Measurements from ENCODE around the gene ARPC5L.
A peak's percentile ranks its signal among the peaks of the same experiment; 100 is the strongest.

The ARPC5L gene

GRCh38 chr9:124869986-124870560, 8.1 kb downstream of the ARPC5L start:
- Histone ChIP-seq H3K9me3 (ENCODE audit: control insufficient read depth, insufficient read depth, low read depth, low read length) (no peaks in the 10 kb centered on the region), H3K9ac (ENCODE audit: low read length) (peak overlapping the region; percentile 94), H3K4me3 (ENCODE audit: low read depth, low read length) (peak overlapping the region; percentile 97), H3K4me1 (ENCODE audit: control insufficient read depth, insufficient read depth, low read length) (peaks cover 25% of the 10 kb centered on the region), H3K36me3 (ENCODE audit: control insufficient read depth, insufficient read depth, low read length) (peaks cover 35% of the 10 kb centered on the region), H3K27ac (ENCODE audit: low read depth, low read length) (peak overlapping the region; percentile 98; the same call in 1 of the 2 replicates), H3K27me3 (ENCODE audit: control insufficient read depth, insufficient read depth, low read length) (no peaks in the 10 kb centered on the region)

GRCh38 chr9:124870723-124871122, 8.8 kb downstream of the ARPC5L start:
- Histone ChIP-seq H3K36me3 (ENCODE audit: control insufficient read depth, insufficient read depth, low read length) (peaks cover 42% of the 10 kb centered on the region), H3K9me3 (ENCODE audit: control insufficient read depth, insufficient read depth, low read depth, low read length) (no peaks in the 10 kb centered on the region), H3K4me1 (ENCODE audit: control insufficient read depth, insufficient read depth, low read length) (peaks cover 25% of the 10 kb centered on the region), H3K9ac (ENCODE audit: low read length) (peak overlapping the region; percentile 94), H3K27me3 (ENCODE audit: control insufficient read depth, insufficient read depth, low read length) (no peaks in the 10 kb centered on the region), H3K27ac (ENCODE audit: low read depth, low read length) (no peak overlapping the region), H3K4me3 (ENCODE audit: low read depth, low read length) (peak overlapping the region; percentile 97)

- H3K27me3 ChIP-seq (ENCODE audit: control insufficient read depth, insufficient read depth, low read length) = no peaks in the 10 kb centered on the region
- H3K4me3 ChIP-seq (ENCODE audit: low read depth, low read length) = peak overlapping the region; percentile 97; the same call in 1 of the 2 replicates
- peaks cover 45% of the 10 kb centered on the region for H3K36me3 ChIP-seq (ENCODE audit: control insufficient read depth, insufficient read depth, low read length)
- no peak overlapping the region for H3K9ac ChIP-seq (ENCODE audit: low read length)
- H3K4me1 ChIP-seq (ENCODE audit: control insufficient read depth, insufficient read depth, low read length) = peaks cover 25% of the 10 kb centered on the region
- no peak overlapping the region for H3K27ac ChIP-seq (ENCODE audit: low read depth, low read length)
- no peaks in the 10 kb centered on the region for H3K9me3 ChIP-seq (ENCODE audit: control insufficient read depth, insufficient read depth, low read depth, low read length)
These were observed 9.2 kb downstream of the ARPC5L start for GRCh38 chr9:124871156-124871561.

GRCh38 chr9:124873664-124874063, 11.7 kb downstream of the ARPC5L start:
- H3K4me3 ChIP-seq (ENCODE audit: low read depth, low read length) = no peak overlapping the region
- H3K9ac ChIP-seq (ENCODE audit: low read length) = no peak overlapping the region
- H3K9me3 ChIP-seq (ENCODE audit: control insufficient read depth, insufficient read depth, low read depth, low read length) = no peaks in the 10 kb centered on the region
- H3K27me3 ChIP-seq (ENCODE audit: control insufficient read depth, insufficient read depth, low read length) = no peaks in the 10 kb centered on the region
- no peak overlapping the region for H3K27ac ChIP-seq (ENCODE audit: low read depth, low read length)
- peaks cover 14% of the 10 kb centered on the region for H3K4me1 ChIP-seq (ENCODE audit: control insufficient read depth, insufficient read depth, low read length)
- peaks cover 68% of the 10 kb centered on the region for H3K36me3 ChIP-seq (ENCODE audit: control insufficient read depth, insufficient read depth, low read length)

GRCh38 chr9:124875501-124875900, 13.6 kb downstream of the ARPC5L start:
- H3K9me3 ChIP-seq (ENCODE audit: control insufficient read depth, insufficient read depth, low read depth, low read length) = no peaks in the 10 kb centered on the region
- H3K4me1 ChIP-seq (ENCODE audit: control insufficient read depth, insufficient read depth, low read length) = peaks cover 24% of the 10 kb centered on the region
- H3K27ac ChIP-seq (ENCODE audit: low read depth, low read length) = no peak overlapping the region
- H3K9ac ChIP-seq (ENCODE audit: low read length) = no peak overlapping the region
- no peaks in the 10 kb centered on the region for H3K27me3 ChIP-seq (ENCODE audit: control insufficient read depth, insufficient read depth, low read length)
- no peak overlapping the region for H3K4me3 ChIP-seq (ENCODE audit: low read depth, low read length)
- peaks cover 71% of the 10 kb centered on the region for H3K36me3 ChIP-seq (ENCODE audit: control insufficient read depth, insufficient read depth, low read length)

- Histone ChIP-seq H3K4me3 (ENCODE audit: low read depth, low read length) (no peak overlapping the region), H3K36me3 (ENCODE audit: control insufficient read depth, insufficient read depth, low read length) (peaks cover 64% of the 10 kb centered on the region), H3K4me1 (ENCODE audit: control insufficient read depth, insufficient read depth, low read length) (peaks cover 26% of the 10 kb centered on the region), H3K27ac (ENCODE audit: low read depth, low read length) (no peak overlapping the region), H3K9ac (ENCODE audit: low read length) (no peak overlapping the region), H3K9me3 (ENCODE audit: control insufficient read depth, insufficient read depth, low read depth, low read length) (no peaks in the 10 kb centered on the region), H3K27me3 (ENCODE audit: control insufficient read depth, insufficient read depth, low read length) (no peaks in the 10 kb centered on the region)
These were observed 15.3 kb downstream of the ARPC5L start for GRCh38 chr9:124877021-124877782.

- H3K9ac ChIP-seq (ENCODE audit: low read length) = no peak overlapping the region
These were observed 16.1 kb downstream of the ARPC5L start for GRCh38 chr9:124878021-124878420.

GRCh38 chr9:124878518-124878917, 16.6 kb downstream of the ARPC5L start:
- H3K4me1 ChIP-seq (ENCODE audit: control insufficient read depth, insufficient read depth, low read length) = peaks cover 31% of the 10 kb centered on the region
- H3K9ac ChIP-seq (ENCODE audit: low read length) = no peak overlapping the region
- H3K4me3 ChIP-seq (ENCODE audit: low read depth, low read length) = no peak overlapping the region
- no peaks in the 10 kb centered on the region for H3K27me3 ChIP-seq (ENCODE audit: control insufficient read depth, insufficient read depth, low read length)
- H3K9me3 ChIP-seq (ENCODE audit: control insufficient read depth, insufficient read depth, low read depth, low read length) = no peaks in the 10 kb centered on the region
- H3K36me3 ChIP-seq (ENCODE audit: control insufficient read depth, insufficient read depth, low read length) = peaks cover 59% of the 10 kb centered on the region
- H3K27ac ChIP-seq (ENCODE audit: low read depth, low read length) = 0 out of 2 replicates have a peak overlapping the region, but pooled peaks have one; percentile 29

More at GRCh38 chr9:124878021-124878420, 16.1 kb downstream of the ARPC5L start:
- Histone ChIP-seq H3K36me3 (ENCODE audit: control insufficient read depth, insufficient read depth, low read length) (peaks cover 64% of the 10 kb centered on the region), H3K27ac (ENCODE audit: low read depth, low read length) (0 out of 2 replicates have a peak overlapping the region, but pooled peaks have one; percentile 29), H3K27me3 (ENCODE audit: control insufficient read depth, insufficient read depth, low read length) (no peaks in the 10 kb centered on the region), H3K4me3 (ENCODE audit: low read depth, low read length) (no peak overlapping the region), H3K9me3 (ENCODE audit: control insufficient read depth, insufficient read depth, low read depth, low read length) (no peaks in the 10 kb centered on the region), H3K4me1 (ENCODE audit: control insufficient read depth, insufficient read depth, low read length) (peaks cover 31% of the 10 kb centered on the region)

GRCh38 chr9:124879226-124879625, 17.3 kb downstream of the ARPC5L start:
- peaks cover 31% of the 10 kb centered on the region for H3K4me1 ChIP-seq (ENCODE audit: control insufficient read depth, insufficient read depth, low read length)
- no peak overlapping the region for H3K9ac ChIP-seq (ENCODE audit: low read length)
- H3K9me3 ChIP-seq (ENCODE audit: control insufficient read depth, insufficient read depth, low read depth, low read length) = no peaks in the 10 kb centered on the region
- H3K27me3 ChIP-seq (ENCODE audit: control insufficient read depth, insufficient read depth, low read length) = no peaks in the 10 kb centered on the region
- H3K36me3 ChIP-seq (ENCODE audit: control insufficient read depth, insufficient read depth, low read length) = peaks cover 52% of the 10 kb centered on the region
- no peak overlapping the region for H3K4me3 ChIP-seq (ENCODE audit: low read depth, low read length)
- H3K27ac ChIP-seq (ENCODE audit: low read depth, low read length) = no peak overlapping the region

- H3K4me3 ChIP-seq (ENCODE audit: low read depth, low read length) = no peak overlapping the region
- H3K36me3 ChIP-seq (ENCODE audit: control insufficient read depth, insufficient read depth, low read length) = peaks cover 40% of the 10 kb centered on the region
- peaks cover 31% of the 10 kb centered on the region for H3K4me1 ChIP-seq (ENCODE audit: control insufficient read depth, insufficient read depth, low read length)
- no peak overlapping the region for H3K27ac ChIP-seq (ENCODE audit: low read depth, low read length)
- no peak overlapping the region for H3K9ac ChIP-seq (ENCODE audit: low read length)
- H3K27me3 ChIP-seq (ENCODE audit: control insufficient read depth, insufficient read depth, low read length) = no peaks in the 10 kb centered on the region
- H3K9me3 ChIP-seq (ENCODE audit: control insufficient read depth, insufficient read depth, low read depth, low read length) = no peaks in the 10 kb centered on the region
These were observed 18.6 kb downstream of the ARPC5L start for GRCh38 chr9:124880501-124880900.

GRCh38 chr9:124881138-124881743, 19.3 kb downstream of the ARPC5L start:
- H3K9me3 ChIP-seq (ENCODE audit: control insufficient read depth, insufficient read depth, low read depth, low read length) = no peaks in the 10 kb centered on the region
- H3K4me3 ChIP-seq (ENCODE audit: low read depth, low read length) = no peak overlapping the region
- H3K36me3 ChIP-seq (ENCODE audit: control insufficient read depth, insufficient read depth, low read length) = peaks cover 39% of the 10 kb centered on the region
- no peak overlapping the region for H3K9ac ChIP-seq (ENCODE audit: low read length)
- no peaks in the 10 kb centered on the region for H3K27me3 ChIP-seq (ENCODE audit: control insufficient read depth, insufficient read depth, low read length)
- H3K27ac ChIP-seq (ENCODE audit: low read depth, low read length) = no peak overlapping the region
- peaks cover 31% of the 10 kb centered on the region for H3K4me1 ChIP-seq (ENCODE audit: control insufficient read depth, insufficient read depth, low read length)
